ENCODE results near the gene COMT. TPM values are rescaled to one million over a fixed set of nuclear protein-coding genes. Genes with fewer than 3 reads are reported as not detected.

Gene COMT
- total RNA-seq, 4 donors from 2014 or later, result 89.1 to 149 (median 138) TPM

DNA sequence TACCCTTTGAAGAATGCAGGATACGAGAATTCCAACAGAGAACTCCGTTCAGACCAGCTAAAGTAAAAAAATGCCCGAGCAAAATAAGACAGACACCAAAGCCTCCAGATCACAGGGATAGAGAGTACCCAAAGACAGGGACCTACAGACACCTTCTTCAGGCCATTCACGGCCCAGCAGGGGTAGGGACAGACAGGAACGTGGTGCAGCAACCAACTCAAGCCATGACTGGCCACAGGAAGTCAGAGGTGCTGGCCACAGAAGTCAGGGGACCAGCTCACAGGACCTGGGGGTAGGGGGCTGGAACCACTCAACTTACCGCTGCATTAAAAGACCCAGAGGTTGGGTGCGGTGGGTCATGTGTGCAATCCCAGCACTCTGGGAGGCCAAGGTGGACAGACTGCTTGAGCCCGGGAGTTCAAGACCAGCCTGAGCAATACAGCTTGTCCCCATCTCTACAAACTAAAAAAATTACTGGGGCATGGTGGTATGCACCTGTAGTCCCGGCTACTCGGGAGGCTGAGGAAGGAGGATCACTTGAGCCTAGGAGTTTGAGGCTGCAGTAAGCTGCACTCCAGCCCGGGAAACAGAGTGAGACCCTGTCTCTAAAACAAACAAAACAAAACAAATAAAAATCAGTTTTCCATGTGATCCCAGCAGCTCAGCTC, 39.9 kb upstream of the COMT start:
- DNase-seq, result no peak
- Histone ChIP-seq H3K9me3 (no peaks in the 10 kb centered on the region), H3K27ac (no peak overlapping the region), H3K27me3 (no peaks in the 10 kb centered on the region), H3K4me1 (peaks cover 0 to 10% (median 0%) of the 10 kb centered on the region in 4 donors), H3K36me3 (peaks cover 0 to 28% (median 0%) of the 10 kb centered on the region in 3 donors), H3K4me3 (no peak overlapping the region)
- TF ChIP-seq POLR2A (IDR thresholded peaks at IDR 0.05), result no peak
- no peak for TF ChIP-seq CTCF (IDR thresholded peaks at IDR 0.05)

GRCh38 chr22:19902245-19902715, 39.3 kb upstream of the COMT start:
- no peaks in the 10 kb centered on the region for H3K9me3 ChIP-seq
- H3K27ac ChIP-seq, result no peak overlapping the region
- no peak for DNase-seq
- peaks cover 0 to 22% (median 0%) of the 10 kb centered on the region in 3 donors for H3K36me3 ChIP-seq
- TF ChIP-seq CTCF (IDR thresholded peaks at IDR 0.05) (no peak), POLR2A (IDR thresholded peaks at IDR 0.05) (no peak)
- H3K4me3 ChIP-seq, result no peak overlapping the region
- H3K4me1 ChIP-seq, result peaks cover 0 to 10% (median 0%) of the 10 kb centered on the region in 4 donors
- no peaks in the 10 kb centered on the region for H3K27me3 ChIP-seq

GRCh38 chr22:19903031-19903430, 38.5 kb upstream of the COMT start:
- H3K36me3 ChIP-seq, result peaks cover 0 to 17% (median 0%) of the 10 kb centered on the region in 3 donors

GRCh38 chr22:19903513-19903912, 38.1 kb upstream of the COMT start:
- Histone ChIP-seq H3K36me3 (peaks cover 0 to 12% (median 0%) of the 10 kb centered on the region in 3 donors), H3K9me3 (no peaks in the 10 kb centered on the region), H3K27me3 (no peaks in the 10 kb centered on the region), H3K4me3 (no peak overlapping the region), H3K27ac (no peak overlapping the region), H3K4me1 (peaks cover 0 to 10% (median 0%) of the 10 kb centered on the region in 4 donors)
- no peak for DNase-seq
- TF ChIP-seq CTCF (IDR thresholded peaks at IDR 0.05), result no peak
- no peak for TF ChIP-seq POLR2A (IDR thresholded peaks at IDR 0.05)

More at GRCh38 chr22:19903031-19903430, 38.5 kb upstream of the COMT start:
- H3K27me3 ChIP-seq, result no peaks in the 10 kb centered on the region
- H3K4me1 ChIP-seq, result peaks cover 0 to 10% (median 0%) of the 10 kb centered on the region in 4 donors
- no peak for TF ChIP-seq CTCF (IDR thresholded peaks at IDR 0.05)
- no peak for TF ChIP-seq POLR2A (IDR thresholded peaks at IDR 0.05)
- no peak for DNase-seq
- H3K4me3 ChIP-seq, result no peak overlapping the region
- H3K27ac ChIP-seq, result no peak overlapping the region
- no peaks in the 10 kb centered on the region for H3K9me3 ChIP-seq

DNA sequence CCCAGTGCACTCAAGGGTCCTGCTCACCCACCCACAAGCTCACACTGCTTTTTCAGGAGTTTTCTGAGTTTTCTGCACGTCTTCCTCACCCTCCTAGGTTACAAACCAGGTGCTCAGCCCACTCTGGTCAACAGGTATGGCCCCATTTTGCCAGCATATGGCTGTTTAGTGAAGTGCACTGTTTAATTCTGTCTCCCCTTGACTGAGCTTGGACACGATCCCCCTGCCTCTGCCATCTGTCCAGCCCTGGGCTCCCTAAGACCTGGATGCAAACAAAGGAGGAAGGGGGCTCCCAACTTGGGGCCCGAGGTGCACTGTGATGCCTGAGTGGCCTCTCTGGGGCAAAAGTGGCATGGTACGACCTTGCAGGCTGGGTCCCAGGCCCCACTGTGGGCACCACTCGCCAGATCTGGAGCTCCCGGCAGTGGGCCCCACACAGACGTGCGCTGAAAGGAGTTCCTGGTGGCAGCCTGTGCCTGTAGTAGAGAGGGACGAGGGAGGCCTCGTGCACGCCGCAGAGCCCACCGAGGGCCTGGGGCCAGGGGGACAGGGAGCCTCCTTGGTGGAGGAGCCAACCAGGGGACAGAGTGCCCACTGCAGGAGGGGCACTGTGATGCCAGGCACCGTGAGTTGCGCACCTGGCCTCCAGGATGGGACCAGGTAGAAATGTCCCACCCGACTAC, 37.3 kb upstream of the COMT start:
- no peaks in the 10 kb centered on the region for H3K27me3 ChIP-seq
- TF ChIP-seq POLR2A (IDR thresholded peaks at IDR 0.05) (no peak), CTCF (IDR thresholded peaks at IDR 0.05) (no peak)
- no peak for DNase-seq
- H3K9me3 ChIP-seq, result no peaks in the 10 kb centered on the region
- H3K4me1 ChIP-seq, result peaks cover 0 to 10% (median 0%) of the 10 kb centered on the region in 4 donors
- no peak overlapping the region for H3K27ac ChIP-seq
- no peak overlapping the region for H3K4me3 ChIP-seq
- H3K36me3 ChIP-seq, result peaks cover 0 to 4% (median 0%) of the 10 kb centered on the region in 3 donors

Data from Peyer's patch (tissue), 4 donors.